HEK293 (cell line): ENCODE measurements around the gene TTC23.
A peak's percentile ranks its signal among the peaks of the same experiment; 100 is the strongest.

Source experiments
- CTCF ChIA-PET: fragments of 350-600 bp; formaldehyde crosslinking; extraction: SDS; loops from one replicate; lab custom pipeline; 2021; ENCODE audit warnings: antibody characterized with exemption; lab: Yijun Ruan, JAX
- POLR2A ChIA-PET: fragments of 300-600 bp; formaldehyde crosslinking; extraction: SDS; loops from one replicate; lab custom pipeline; 2020; ENCODE audit warnings: antibody characterized with exemption, inconsistent platforms; lab: Yijun Ruan, JAX
- H3K27ac ChIP-seq: fragments of 200-500 bp; sonication (Bioruptor generic); 2 replicates; pipeline ENCODE4 v1.5.1; 2014; ENCODE audit warnings: low read depth, low read length, control low read depth, inconsistent platforms; ENCODE audit errors: extremely low read depth
- H3K36me3 ChIP-seq, 2 experiments: fragments of 200-500 bp in 1 of 2; sonication (Bioruptor generic) in 1 of 2; 1 replicate in 1 of 2; 2 replicates in 1 of 2; pipeline ENCODE4 v1.5.1; 2014 to 2017; ENCODE audit warnings: inconsistent platforms in 2 of 2, low read length in 2 of 2; ENCODE audit not compliant: control insufficient read depth in 2 of 2, insufficient read depth in 1 of 2
- H3K4me1 ChIP-seq: fragments of 200-500 bp; sonication (Bioruptor generic); 2 replicates; pipeline ENCODE4 v1.5.1; 2014; ENCODE audit warnings: mild to moderate bottlenecking, low read length, inconsistent platforms; ENCODE audit not compliant: control insufficient read depth, insufficient read depth
- H3K4me3 ChIP-seq: 2 replicates; pipeline ENCODE4 v1.5.1; 2011; ENCODE audit warnings: low read depth, mild to moderate bottlenecking, control low read depth, low read length, moderate library complexity
- H3K9me3 ChIP-seq: fragments of 200-500 bp; sonication (Bioruptor generic); 2 replicates; pipeline ENCODE4 v1.5.1; 2014; ENCODE audit warnings: low read depth, low read length, inconsistent platforms; ENCODE audit not compliant: control insufficient read depth, insufficient read depth
- EGR2 ChIP-seq: fragments of 450-650 bp; formaldehyde crosslinking; IDR thresholded peaks from 2 replicates; pipeline ENCODE4 v1.5.1; 2016; ENCODE audit warnings: low read depth, missing biosample characterization, missing genetic modification characterization
- IKZF3 ChIP-seq: fragments of 450-650 bp; IDR thresholded peaks from 2 replicates; pipeline ENCODE4 v1.5.0; 2018; ENCODE audit warnings: missing biosample characterization, mild to moderate bottlenecking, missing genetic modification characterization, moderate library complexity
- MYNN ChIP-seq: fragments of 450-650 bp; formaldehyde crosslinking; IDR thresholded peaks from 2 replicates; pipeline ENCODE4 v1.5.1; 2016; ENCODE audit warnings: missing biosample characterization, missing genetic modification characterization, borderline replicate concordance
- MZF1 ChIP-seq: fragments of 450-650 bp; formaldehyde crosslinking; IDR thresholded peaks from 2 replicates; pipeline ENCODE4 v1.5.1; 2017; ENCODE audit warnings: missing biosample characterization, missing genetic modification characterization, borderline replicate concordance
- SP3 ChIP-seq: fragments of 450-650 bp; formaldehyde crosslinking; IDR thresholded peaks from 2 replicates; pipeline ENCODE4 v1.5.1; 2016; ENCODE audit warnings: missing biosample characterization, missing genetic modification characterization
- ZBTB48 ChIP-seq: fragments of 450-650 bp; formaldehyde crosslinking; IDR thresholded peaks from 2 replicates; pipeline ENCODE4 v1.5.1; 2016; ENCODE audit warnings: missing biosample characterization, missing genetic modification characterization
- ZNF155 ChIP-seq: fragments of 450-650 bp; formaldehyde crosslinking; IDR thresholded peaks from 2 replicates; pipeline ENCODE4 v1.5.1; 2016; ENCODE audit warnings: missing biosample characterization, missing genetic modification characterization
- ZNF292 ChIP-seq: fragments of 450-650 bp; formaldehyde crosslinking; IDR thresholded peaks from 2 replicates; pipeline ENCODE4 v1.5.1; 2016; ENCODE audit warnings: low read depth, missing biosample characterization, missing genetic modification characterization, borderline replicate concordance
- ZNF350 ChIP-seq: fragments of 450-650 bp; formaldehyde crosslinking; IDR thresholded peaks from 2 replicates; pipeline ENCODE4 v1.5.0; 2017; ENCODE audit warnings: missing biosample characterization, mild to moderate bottlenecking, missing genetic modification characterization
- ZNF391 ChIP-seq: fragments of 450-650 bp; formaldehyde crosslinking; IDR thresholded peaks from 2 replicates; pipeline ENCODE4 v1.5.1; 2016; ENCODE audit warnings: low read depth, missing biosample characterization, missing genetic modification characterization, borderline replicate concordance
- ZNF433 ChIP-seq: fragments of 450-650 bp; formaldehyde crosslinking; IDR thresholded peaks from 2 replicates; pipeline ENCODE4 v1.5.1; 2016; ENCODE audit warnings: missing biosample characterization, missing genetic modification characterization, low read depth
- ZNF529 ChIP-seq: fragments of 450-650 bp; formaldehyde crosslinking; IDR thresholded peaks from 2 replicates; pipeline ENCODE4 v1.5.1; 2017; ENCODE audit warnings: missing genetic modification characterization, missing biosample characterization; ENCODE audit not compliant: insufficient replicate concordance
- ZNF600 ChIP-seq: fragments of 450-650 bp; formaldehyde crosslinking; IDR thresholded peaks from 2 replicates; pipeline ENCODE4 v1.5.1; 2016; ENCODE audit warnings: missing biosample characterization, missing genetic modification characterization
- ZNF747 ChIP-seq: fragments of 450-650 bp; formaldehyde crosslinking; IDR thresholded peaks from 2 replicates; pipeline ENCODE4 v1.5.1; 2016; ENCODE audit warnings: missing biosample characterization, missing genetic modification characterization
- ZNF768 ChIP-seq: fragments of 450-650 bp; formaldehyde crosslinking; IDR thresholded peaks from 2 replicates; pipeline ENCODE4 v1.5.1; 2018; ENCODE audit warnings: missing biosample characterization, mild to moderate bottlenecking, missing genetic modification characterization
- ZNF777 ChIP-seq: fragments of 450-650 bp; formaldehyde crosslinking; IDR thresholded peaks from 2 replicates; pipeline ENCODE4 v1.5.1; 2017; ENCODE audit warnings: missing biosample characterization, missing genetic modification characterization, borderline replicate concordance
- TF ChIP-seq, protein P1 (sequence below): fragments of 450-650 bp; formaldehyde crosslinking; IDR thresholded peaks from 2 replicates; pipeline ENCODE4 v1.5.1; 2016; ENCODE audit warnings: missing biosample characterization, missing genetic modification characterization
- TF ChIP-seq, protein P2 (sequence below): fragments of 450-650 bp; formaldehyde crosslinking; IDR thresholded peaks from 2 replicates; pipeline ENCODE4 v1.5.1; 2016; ENCODE audit warnings: missing biosample characterization, missing genetic modification characterization
- TF ChIP-seq, protein P3 (sequence below): fragments of 450-650 bp; formaldehyde crosslinking; IDR thresholded peaks from 2 replicates; pipeline ENCODE4 v1.5.1; 2016; ENCODE audit warnings: missing biosample characterization, missing genetic modification characterization
- TF ChIP-seq, protein P4 (sequence below): fragments of 450-650 bp; formaldehyde crosslinking; conservative IDR thresholded peaks from 2 replicates; pipeline ENCODE4 v1.5.1; 2016; ENCODE audit warnings: low read depth, missing biosample characterization, missing genetic modification characterization

The TTC23 gene

DNA sequence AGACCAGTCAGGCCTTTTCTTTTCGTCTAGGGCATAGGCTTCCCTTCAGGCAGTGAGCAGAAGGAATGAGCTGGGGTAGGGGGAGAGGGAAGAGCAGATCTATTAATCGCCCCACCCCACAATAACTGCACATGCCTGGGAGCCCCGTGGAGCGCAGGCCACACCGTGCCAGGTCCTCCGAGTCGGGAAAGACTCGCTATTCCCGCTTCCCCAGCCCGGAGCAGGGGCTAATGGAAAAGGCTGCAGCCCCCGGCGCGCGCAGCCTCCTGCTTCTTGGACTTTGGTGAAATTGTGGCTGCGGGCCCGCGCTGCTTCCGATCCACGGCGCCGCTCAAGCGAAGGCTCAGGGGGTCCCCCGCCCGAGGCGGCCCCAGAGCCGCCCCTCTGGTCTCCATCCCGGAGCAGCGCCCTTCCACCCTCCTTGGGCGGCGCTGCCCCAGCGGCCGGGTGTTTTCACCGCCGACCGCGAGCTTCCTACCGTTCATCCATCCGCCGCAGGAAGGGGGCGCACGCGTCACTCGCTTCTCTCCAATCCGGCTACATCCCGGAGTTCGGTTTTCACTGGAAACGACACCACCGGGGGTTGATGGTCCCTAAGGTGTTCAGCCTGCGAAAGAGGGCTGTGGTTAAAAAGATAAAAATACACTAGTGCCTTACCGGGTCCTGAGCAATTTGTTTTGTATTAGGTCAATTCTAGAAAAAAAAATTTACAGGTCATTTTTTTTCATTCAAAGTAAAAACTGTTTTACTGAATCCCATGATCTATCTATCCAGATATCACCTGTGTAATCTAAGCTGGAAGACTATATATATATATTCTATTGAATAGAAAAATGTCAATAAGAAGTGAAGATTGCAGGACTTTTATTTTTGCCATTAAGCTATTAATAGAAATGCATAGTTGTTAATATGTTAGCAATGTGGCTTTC lies 148.9 kb downstream of the TTC23 start (continued):
- TF ChIP-seq ZNF600 (tag by site-specific recombination): peak; percentile 55; the same call in 1 of the 2 replicates
- peak; percentile 93 for TF ChIP-seq IKZF3 (tag by site-specific recombination)
- TF ChIP-seq ZBTB48 (tag by site-specific recombination): peak; percentile 97
- no peak for TF ChIP-seq ZNF350 (tag by site-specific recombination)
- TF ChIP-seq SP3 (tag by site-specific recombination): no peak
- TF ChIP-seq ZNF529 (tag by site-specific recombination): no peak
- TF ChIP-seq ZNF391 (tag by site-specific recombination): no peak
- TF ChIP-seq, protein P1, sequence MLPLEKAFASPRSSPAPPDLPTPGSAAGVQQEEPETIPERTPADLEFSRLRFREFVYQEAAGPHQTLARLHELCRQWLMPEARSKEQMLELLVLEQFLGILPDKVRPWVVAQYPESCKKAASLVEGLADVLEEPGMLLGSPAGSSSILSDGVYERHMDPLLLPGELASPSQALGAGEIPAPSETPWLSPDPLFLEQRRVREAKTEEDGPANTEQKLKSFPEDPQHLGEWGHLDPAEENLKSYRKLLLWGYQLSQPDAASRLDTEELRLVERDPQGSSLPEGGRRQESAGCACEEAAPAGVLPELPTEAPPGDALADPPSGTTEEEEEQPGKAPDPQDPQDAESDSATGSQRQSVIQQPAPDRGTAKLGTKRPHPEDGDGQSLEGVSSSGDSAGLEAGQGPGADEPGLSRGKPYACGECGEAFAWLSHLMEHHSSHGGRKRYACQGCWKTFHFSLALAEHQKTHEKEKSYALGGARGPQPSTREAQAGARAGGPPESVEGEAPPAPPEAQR (tag by site-specific recombination): no peak
- TF ChIP-seq EGR2: no peak
- TF ChIP-seq MZF1 (tag by site-specific recombination): no peak

DNA sequence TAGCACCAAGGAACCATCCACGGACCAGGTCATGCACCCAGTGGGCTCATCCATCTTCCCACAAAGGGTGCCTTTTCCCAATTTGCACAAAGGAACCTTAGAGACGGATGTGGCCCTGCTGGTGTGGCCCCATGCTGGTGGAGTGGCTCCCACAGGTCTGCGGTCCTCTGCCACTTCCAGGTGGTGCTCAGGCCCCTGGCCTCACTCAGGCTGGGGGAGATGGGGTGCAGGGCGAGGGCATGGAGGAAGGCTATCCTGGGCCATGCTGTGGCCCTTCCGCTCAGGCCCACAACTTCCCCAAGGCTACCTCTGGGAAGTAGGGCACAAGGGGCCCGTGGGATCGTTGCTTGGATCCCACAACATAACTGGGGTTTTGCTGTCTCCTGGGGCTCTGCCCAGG lies 149.7 kb downstream of the TTC23 start:
- POLR2A ChIA-PET: no interaction called here
- TF ChIP-seq ZNF433 (tag by site-specific recombination): no peak
- TF ChIP-seq MYNN (tag by site-specific recombination): no peak
- TF ChIP-seq ZNF292: no peak
- TF ChIP-seq, protein P2, sequence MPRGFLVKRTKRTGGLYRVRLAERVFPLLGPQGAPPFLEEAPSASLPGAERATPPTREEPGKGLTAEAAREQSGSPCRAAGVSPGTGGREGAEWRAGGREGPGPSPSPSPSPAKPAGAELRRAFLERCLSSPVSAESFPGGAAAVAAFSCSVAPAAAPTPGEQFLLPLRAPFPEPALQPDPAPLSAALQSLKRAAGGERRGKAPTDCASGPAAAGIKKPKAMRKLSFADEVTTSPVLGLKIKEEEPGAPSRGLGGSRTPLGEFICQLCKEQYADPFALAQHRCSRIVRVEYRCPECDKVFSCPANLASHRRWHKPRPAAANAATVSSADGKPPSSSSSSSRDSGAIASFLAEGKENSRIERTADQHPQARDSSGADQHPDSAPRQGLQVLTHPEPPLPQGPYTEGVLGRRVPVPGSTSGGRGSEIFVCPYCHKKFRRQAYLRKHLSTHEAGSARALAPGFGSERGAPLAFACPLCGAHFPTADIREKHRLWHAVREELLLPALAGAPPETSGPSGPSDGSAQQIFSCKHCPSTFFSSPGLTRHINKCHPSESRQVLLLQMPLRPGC (tag by site-specific recombination): no peak
- TF ChIP-seq ZNF768 (tag by site-specific recombination): no peak
- no peak for TF ChIP-seq ZNF747 (tag by site-specific recombination)
- TF ChIP-seq ZNF777: no peak
- TF ChIP-seq ZNF155 (tag by site-specific recombination): no peak
- no peak for TF ChIP-seq ZNF391 (tag by site-specific recombination)
- TF ChIP-seq, protein P3, sequence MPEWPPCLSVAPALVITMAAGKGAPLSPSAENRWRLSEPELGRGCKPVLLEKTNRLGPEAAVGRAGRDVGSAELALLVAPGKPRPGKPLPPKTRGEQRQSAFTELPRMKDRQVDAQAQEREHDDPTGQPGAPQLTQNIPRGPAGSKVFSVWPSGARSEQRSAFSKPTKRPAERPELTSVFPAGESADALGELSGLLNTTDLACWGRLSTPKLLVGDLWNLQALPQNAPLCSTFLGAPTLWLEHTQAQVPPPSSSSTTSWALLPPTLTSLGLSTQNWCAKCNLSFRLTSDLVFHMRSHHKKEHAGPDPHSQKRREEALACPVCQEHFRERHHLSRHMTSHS (tag by site-specific recombination): no peak
- TF ChIP-seq, protein P4, sequence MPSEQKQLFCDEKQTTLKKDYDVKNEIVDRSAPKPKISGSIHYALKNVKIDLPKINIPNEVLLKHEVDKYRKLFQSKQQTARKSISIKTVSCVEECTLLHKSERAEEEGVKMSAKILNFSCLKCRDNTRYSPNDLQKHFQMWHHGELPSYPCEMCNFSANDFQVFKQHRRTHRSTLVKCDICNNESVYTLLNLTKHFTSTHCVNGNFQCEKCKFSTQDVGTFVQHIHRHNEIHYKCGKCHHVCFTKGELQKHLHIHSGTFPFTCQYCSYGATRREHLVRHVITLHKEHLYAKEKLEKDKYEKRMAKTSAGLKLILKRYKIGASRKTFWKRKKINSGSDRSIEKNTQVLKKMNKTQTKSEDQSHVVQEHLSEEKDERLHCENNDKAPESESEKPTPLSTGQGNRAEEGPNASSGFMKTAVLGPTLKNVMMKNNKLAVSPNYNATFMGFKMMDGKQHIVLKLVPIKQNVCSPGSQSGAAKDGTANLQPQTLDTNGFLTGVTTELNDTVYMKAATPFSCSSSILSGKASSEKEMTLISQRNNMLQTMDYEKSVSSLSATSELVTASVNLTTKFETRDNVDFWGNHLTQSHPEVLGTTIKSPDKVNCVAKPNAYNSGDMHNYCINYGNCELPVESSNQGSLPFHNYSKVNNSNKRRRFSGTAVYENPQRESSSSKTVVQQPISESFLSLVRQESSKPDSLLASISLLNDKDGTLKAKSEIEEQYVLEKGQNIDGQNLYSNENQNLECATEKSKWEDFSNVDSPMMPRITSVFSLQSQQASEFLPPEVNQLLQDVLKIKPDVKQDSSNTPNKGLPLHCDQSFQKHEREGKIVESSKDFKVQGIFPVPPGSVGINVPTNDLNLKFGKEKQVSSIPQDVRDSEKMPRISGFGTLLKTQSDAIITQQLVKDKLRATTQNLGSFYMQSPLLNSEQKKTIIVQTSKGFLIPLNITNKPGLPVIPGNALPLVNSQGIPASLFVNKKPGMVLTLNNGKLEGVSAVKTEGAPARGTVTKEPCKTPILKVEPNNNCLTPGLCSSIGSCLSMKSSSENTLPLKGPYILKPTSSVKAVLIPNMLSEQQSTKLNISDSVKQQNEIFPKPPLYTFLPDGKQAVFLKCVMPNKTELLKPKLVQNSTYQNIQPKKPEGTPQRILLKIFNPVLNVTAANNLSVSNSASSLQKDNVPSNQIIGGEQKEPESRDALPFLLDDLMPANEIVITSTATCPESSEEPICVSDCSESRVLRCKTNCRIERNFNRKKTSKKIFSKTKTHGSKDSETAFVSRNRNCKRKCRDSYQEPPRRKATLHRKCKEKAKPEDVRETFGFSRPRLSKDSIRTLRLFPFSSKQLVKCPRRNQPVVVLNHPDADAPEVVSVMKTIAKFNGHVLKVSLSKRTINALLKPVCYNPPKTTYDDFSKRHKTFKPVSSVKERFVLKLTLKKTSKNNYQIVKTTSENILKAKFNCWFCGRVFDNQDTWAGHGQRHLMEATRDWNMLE: no peak
- CTCF ChIA-PET: interaction anchor here (0.6 to 6.2 kb wide), 18 partner anchors 12 to 645 kb away, joined by 3 to 118 read pairs (median 4); no protein-coding TSS in a partner anchor

More for the DNA sequence above, 149.7 kb downstream of the TTC23 start:
- Histone ChIP-seq H3K27ac (no peak overlapping the region), H3K4me1 (no peaks in the 10 kb centered on the region; the same call in 1 of the 2 replicates), H3K9me3 (no peaks in the 10 kb centered on the region), H3K4me3 (no peak overlapping the region), H3K36me3 (no peaks in the 10 kb centered on the region)
